Sigmoid colon (tissue), 7 donors: Measurements from ENCODE around the gene GFRA3. TPM values are rescaled to one million over a fixed set of nuclear protein-coding genes. Genes with fewer than 3 reads are reported as not detected.

Experiments
- DNase-seq: peaks from one replicate; pipeline ENCODE4 v3.0.0-alpha.2; 2019
- H3K27ac ChIP-seq, 4 donors: fragments of 200-600 bp; sonication (generic); one replicate each; pipeline ENCODE4 v1.5.1; 2016 to 2019; ENCODE audit warnings: mild to moderate bottlenecking in 1 of 4
- H3K27me3 ChIP-seq, 3 donors: fragments of 200-600 bp; sonication (generic); one replicate each; pipeline ENCODE4 v1.5.1; 2019; ENCODE audit warnings: mild to moderate bottlenecking in 1 of 3
- H3K36me3 ChIP-seq, 4 donors: fragments of 200-600 bp; sonication (generic); one replicate each; pipeline ENCODE4 v1.5.1; 2016 to 2019
- H3K4me1 ChIP-seq, 4 donors: fragments of 200-600 bp; sonication (generic); one replicate each; pipeline ENCODE4 v1.5.1; 2017 to 2019
- H3K4me3 ChIP-seq, 4 donors: fragments of 200-600 bp; sonication (generic); one replicate each; pipeline ENCODE4 v1.5.1; 2017 to 2019; ENCODE audit warnings: mild to moderate bottlenecking in 2 of 4, moderate library complexity in 1 of 4
- H3K9me3 ChIP-seq, 4 donors: fragments of 200-600 bp in 3 of 4; sonication (generic) in 3 of 4; one replicate each; pipeline versions ENCODE4 v1.5.1 to v1.6.1; 2013 to 2019
- EP300 ChIP-seq, 4 donors: sonication (generic); formaldehyde crosslinking; IDR thresholded peaks; one replicate each; pipeline ENCODE4 v1.6.1; 2017; ENCODE audit warnings: antibody characterized with exemption in 4 of 4
- POLR2A ChIP-seq, 2 donors: fragments of 450-650 bp; IDR thresholded peaks; one replicate each; pipeline ENCODE4 v1.6.1; 2016; ENCODE audit warnings: antibody characterized with exemption in 2 of 2, mild to moderate bottlenecking in 2 of 2, moderate library complexity in 2 of 2
- POLR2AphosphoS5 ChIP-seq, 4 donors: sonication (generic); formaldehyde crosslinking; IDR thresholded peaks; one replicate each; pipeline ENCODE4 v1.6.1; 2017; ENCODE audit warnings: antibody characterized with exemption in 4 of 4
- WGBS, 2 donors: extraction: QIAGEN DNeasy Blood & Tissue Kit; methylation state at CpG; one replicate each; pipeline ENCODE4 v1.1.7; 2013; 5-methylcytosine and 5-hydroxymethylcytosine counted together
- intact Hi-C: fragments of 100-400 bp; cut with DNase I; formaldehyde crosslinking; loops from one replicate; pipeline ENCODE4 v1.15.1; 2023
- polyA plus RNA-seq, 3 donors: library from polyadenylated mRNA; stranded (reverse); fragments of 200-250 nt; gene quantifications; one replicate each; pipeline ENCODE4 v1.2.3, GENCODE V29; 2013
- total RNA-seq, 4 donors: library from RNA; depleted of rRNA; stranded (reverse); fragments of >200 nt; gene quantifications; one replicate each; pipeline ENCODE4 v1.1.0, GENCODE V29; 2016
- TF ChIP-seq, protein P1 (sequence below), 4 experiments: fragments of 450-650 bp in 3 of 4; fragments of 200-600 bp in 1 of 4; IDR thresholded peaks; one replicate each; pipeline ENCODE4 v1.5.1; 2016 to 2019; ENCODE audit warnings: antibody characterized with exemption in 4 of 4, mild to moderate bottlenecking in 3 of 4, moderate library complexity in 2 of 4
- donor health status: healthy with polysubstance abuse.
- donor health status: Bipolar disorder and iron deficiency.
- donor health status: healthy.

The GFRA3 gene
- total and polyA plus RNA-seq, 7 donors = 0.49 to 3.9 (median 0.77) TPM; not detected in 1

DNA sequence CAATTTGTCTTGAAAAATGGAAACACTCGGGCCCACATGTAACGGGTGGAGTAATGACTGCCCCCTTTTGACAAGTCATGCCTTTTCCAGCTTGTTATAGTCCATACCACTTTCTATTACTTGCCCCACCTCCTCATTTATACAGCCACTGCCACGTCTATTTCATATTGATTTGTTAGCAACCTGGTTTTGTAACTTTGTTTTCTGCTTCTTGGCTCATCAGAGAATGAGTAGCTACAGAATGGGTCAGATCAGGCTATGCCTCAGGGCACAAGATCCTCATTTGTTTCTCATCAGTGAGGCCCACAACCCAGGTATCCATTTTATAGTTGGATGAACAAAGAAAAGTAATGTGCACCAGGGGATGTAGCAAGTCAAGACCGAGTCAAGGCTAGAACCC lies 1.7 kb downstream of the GFRA3 start:
- intact Hi-C loops = no loop called here
- H3K4me1 ChIP-seq = peaks cover 0 to 11% (median 8%) of the 10 kb centered on the region in 4 donors
- 93 to 95% methylated on average over 4 of the region's 4 CpGs for WGBS, 2 donors
- TF ChIP-seq, protein P1, sequence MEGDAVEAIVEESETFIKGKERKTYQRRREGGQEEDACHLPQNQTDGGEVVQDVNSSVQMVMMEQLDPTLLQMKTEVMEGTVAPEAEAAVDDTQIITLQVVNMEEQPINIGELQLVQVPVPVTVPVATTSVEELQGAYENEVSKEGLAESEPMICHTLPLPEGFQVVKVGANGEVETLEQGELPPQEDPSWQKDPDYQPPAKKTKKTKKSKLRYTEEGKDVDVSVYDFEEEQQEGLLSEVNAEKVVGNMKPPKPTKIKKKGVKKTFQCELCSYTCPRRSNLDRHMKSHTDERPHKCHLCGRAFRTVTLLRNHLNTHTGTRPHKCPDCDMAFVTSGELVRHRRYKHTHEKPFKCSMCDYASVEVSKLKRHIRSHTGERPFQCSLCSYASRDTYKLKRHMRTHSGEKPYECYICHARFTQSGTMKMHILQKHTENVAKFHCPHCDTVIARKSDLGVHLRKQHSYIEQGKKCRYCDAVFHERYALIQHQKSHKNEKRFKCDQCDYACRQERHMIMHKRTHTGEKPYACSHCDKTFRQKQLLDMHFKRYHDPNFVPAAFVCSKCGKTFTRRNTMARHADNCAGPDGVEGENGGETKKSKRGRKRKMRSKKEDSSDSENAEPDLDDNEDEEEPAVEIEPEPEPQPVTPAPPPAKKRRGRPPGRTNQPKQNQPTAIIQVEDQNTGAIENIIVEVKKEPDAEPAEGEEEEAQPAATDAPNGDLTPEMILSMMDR (IDR thresholded peaks at IDR 0.05) = no peak
- H3K27me3 ChIP-seq = peaks cover 7 to 23% (median 20%) of the 10 kb centered on the region in 3 donors
- H3K9me3 ChIP-seq = no peaks in the 10 kb centered on the region
- H3K4me3 ChIP-seq = no peak overlapping the region
- no peak for DNase-seq
- no peak overlapping the region for H3K27ac ChIP-seq
- H3K36me3 ChIP-seq = no peaks in the 10 kb centered on the region

DNA sequence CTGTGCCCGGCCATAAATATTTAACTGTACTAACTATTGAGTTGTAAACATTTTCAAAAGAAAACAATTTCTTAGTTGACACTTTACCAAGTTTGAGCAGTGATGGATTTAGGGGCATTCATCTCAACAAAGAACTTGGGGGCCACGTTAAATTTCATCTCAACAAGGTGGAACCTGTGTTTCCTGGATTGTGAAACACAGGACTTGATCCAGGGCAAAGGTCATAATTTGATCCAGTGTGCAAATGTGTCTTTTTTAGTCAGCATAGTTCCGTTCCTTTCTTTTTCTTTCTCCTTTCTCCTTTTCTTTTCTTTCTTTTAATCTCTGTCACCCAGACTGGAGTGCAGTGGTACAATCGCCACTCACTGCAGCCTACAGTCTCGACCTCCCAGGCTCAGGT lies 3.1 kb downstream of the GFRA3 start:
- H3K4me3 ChIP-seq = no peak overlapping the region
- peaks cover 7 to 23% (median 20%) of the 10 kb centered on the region in 3 donors for H3K27me3 ChIP-seq
- WGBS, 2 donors = 72 to 83% methylated on average over 5 of the region's 5 CpGs
- intact Hi-C loops = no loop called here
- H3K36me3 ChIP-seq = no peaks in the 10 kb centered on the region
- H3K4me1 ChIP-seq = peaks cover 0 to 11% (median 8%) of the 10 kb centered on the region in 4 donors
- H3K27ac ChIP-seq = no peak overlapping the region
- DNase-seq = no peak
- TF ChIP-seq POLR2AphosphoS5 (IDR thresholded peaks at IDR 0.05) = no peak
- TF ChIP-seq, protein P1 (IDR thresholded peaks at IDR 0.05) = no peak
- no peak for TF ChIP-seq POLR2A (IDR thresholded peaks at IDR 0.05)
- TF ChIP-seq EP300 (IDR thresholded peaks at IDR 0.05) = no peak
- no peaks in the 10 kb centered on the region for H3K9me3 ChIP-seq

DNA sequence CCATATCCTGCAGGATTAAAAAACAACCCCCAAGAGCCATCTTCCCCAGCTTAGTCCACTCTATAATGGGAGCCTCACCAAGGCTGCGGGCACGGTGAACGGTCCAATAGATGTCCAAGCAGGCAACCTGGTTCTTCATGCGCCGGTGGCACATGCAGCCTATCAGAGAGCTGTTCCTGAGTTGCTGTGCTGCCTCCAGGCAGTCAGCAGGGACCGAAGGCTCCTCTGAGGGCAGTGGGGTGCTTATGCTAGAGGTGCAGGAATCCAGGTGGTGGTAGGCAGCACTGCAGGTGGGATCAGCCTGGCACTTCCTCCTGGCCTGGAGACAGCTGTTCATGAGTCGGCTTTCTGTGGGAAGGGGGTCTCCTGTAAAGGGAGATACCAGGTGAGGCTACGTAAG lies 10.2 kb downstream of the GFRA3 start:
- TF ChIP-seq POLR2A (IDR thresholded peaks at IDR 0.05) (no peak), POLR2AphosphoS5 (IDR thresholded peaks at IDR 0.05) (no peak), EP300 (IDR thresholded peaks at IDR 0.05) (no peak)
- TF ChIP-seq, protein P1 (IDR thresholded peaks at IDR 0.05) = no peak
- Histone ChIP-seq H3K4me1 (no peaks in the 10 kb centered on the region), H3K9me3 (no peaks in the 10 kb centered on the region), H3K27me3 (no peaks in the 10 kb centered on the region), H3K4me3 (no peak overlapping the region), H3K27ac (no peak overlapping the region), H3K36me3 (no peaks in the 10 kb centered on the region)
- DNase-seq = no peak
- WGBS, 2 donors = 93 to 95% methylated on average over 8 of the region's 8 CpGs
- intact Hi-C loops = no loop called here

DNA sequence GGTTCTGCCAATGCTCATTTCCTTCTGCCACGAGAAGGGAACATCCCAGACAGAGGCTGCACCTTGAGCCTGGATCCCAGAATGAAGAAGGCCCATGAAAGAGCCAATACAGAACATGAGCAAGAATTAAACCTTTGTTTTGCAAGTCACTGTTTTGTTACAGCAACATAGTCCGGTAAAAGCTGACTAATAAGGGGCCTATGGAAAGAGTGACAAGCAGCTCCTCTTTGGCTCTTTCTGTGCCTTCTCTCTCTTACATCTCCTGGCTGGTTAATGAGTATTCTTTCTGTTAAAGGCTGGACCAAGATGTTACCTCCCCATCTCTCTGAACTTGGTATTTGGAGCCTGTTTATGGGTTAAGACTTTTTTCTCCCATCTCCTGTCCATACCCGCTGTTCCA lies 10.8 kb downstream of the GFRA3 start:
- Histone ChIP-seq H3K4me3 (no peak overlapping the region), H3K9me3 (no peaks in the 10 kb centered on the region), H3K36me3 (no peaks in the 10 kb centered on the region), H3K27ac (no peak overlapping the region), H3K4me1 (no peaks in the 10 kb centered on the region), H3K27me3 (no peaks in the 10 kb centered on the region)
- DNase-seq = no peak
- WGBS, 2 donors = 78 to 79% methylated on average over 3 of the region's 3 CpGs
- intact Hi-C loops = no loop called here
- TF ChIP-seq, protein P1 (IDR thresholded peaks at IDR 0.05) = no peak
- no peak for TF ChIP-seq EP300 (IDR thresholded peaks at IDR 0.05)
- no peak for TF ChIP-seq POLR2AphosphoS5 (IDR thresholded peaks at IDR 0.05)
- no peak for TF ChIP-seq POLR2A (IDR thresholded peaks at IDR 0.05)

DNA sequence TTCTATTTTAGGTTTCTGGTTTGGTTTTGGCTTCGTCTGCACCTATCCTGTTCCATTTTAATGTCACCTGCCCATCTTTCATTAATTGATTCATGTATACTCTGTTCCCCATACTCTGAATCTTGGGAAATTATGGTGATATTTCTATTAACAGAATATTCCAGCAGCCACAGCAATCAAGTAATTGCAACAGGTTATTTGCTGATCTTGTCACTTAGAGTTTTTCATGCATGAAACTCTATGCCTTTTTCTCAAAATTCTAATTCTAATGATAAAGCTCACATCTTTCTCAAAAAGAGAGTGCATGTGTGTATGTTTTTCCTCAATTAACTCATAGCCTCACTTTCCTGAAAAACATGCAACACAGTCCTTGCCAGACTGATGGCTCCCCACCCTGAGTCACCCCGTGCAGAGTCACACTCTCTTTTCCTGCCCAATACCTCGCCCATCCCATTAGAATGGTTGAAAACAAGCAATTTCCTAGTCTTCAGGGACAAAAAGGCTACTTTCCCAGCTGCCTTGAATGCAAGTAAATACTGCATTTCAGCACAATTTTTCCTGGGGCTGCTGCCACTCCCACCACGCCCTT lies 15.6 kb downstream of the GFRA3 start:
- Histone ChIP-seq H3K9me3 (no peaks in the 10 kb centered on the region), H3K4me1 (no peaks in the 10 kb centered on the region), H3K27me3 (no peaks in the 10 kb centered on the region), H3K4me3 (no peak overlapping the region), H3K27ac (no peak overlapping the region), H3K36me3 (no peaks in the 10 kb centered on the region)
- DNase-seq = no peak
- intact Hi-C loops = no loop called here
- WGBS, 2 donors = 70 to 73% methylated on average over 4 of the region's 4 CpGs
- TF ChIP-seq POLR2A (IDR thresholded peaks at IDR 0.05) = no peak
- TF ChIP-seq, protein P1 (IDR thresholded peaks at IDR 0.05) = no peak
- no peak for TF ChIP-seq POLR2AphosphoS5 (IDR thresholded peaks at IDR 0.05)
- TF ChIP-seq EP300 (IDR thresholded peaks at IDR 0.05) = no peak
